ENCODE measurements around the gene TMCO2.

The TMCO2 gene

DNA sequence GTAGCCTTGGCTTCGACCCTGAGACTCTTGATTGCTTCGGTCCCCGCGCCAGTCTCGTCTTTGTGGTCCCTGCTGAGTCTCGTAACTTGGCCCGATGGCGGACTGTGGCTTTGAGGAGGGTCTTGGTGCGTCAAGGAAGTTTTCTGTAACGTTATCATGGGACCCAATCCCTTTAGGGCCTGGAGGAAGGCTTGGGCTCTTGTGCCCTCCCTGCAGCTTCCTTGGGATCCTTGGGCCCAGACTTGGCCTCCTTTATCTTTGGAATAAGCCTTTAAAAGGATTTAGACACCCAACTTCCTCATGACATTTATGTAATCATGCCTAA, 10.7 kb downstream of the TMCO2 start:
- DNase-seq = no peak

DNA sequence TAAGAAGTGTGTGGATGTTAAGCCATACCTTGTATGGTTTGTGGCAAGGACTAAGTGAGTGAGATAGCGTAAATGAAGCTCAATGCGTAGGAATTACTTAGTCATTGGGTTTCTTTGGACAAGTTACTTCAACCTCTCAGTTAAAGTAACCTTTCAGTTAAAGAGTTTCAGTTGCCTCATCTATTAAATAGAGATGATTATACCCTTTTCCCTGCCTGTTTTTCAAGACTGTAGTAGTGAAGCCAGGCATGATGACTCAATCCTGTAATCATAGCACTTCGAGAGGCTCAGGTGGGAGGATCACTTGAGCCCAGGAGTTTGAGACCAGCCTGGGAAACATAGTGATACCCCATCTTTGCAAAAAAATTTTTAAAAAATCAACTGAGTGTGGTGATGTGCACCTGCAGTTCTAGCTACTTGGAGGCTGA, 16.6 kb downstream of the TMCO2 start:
- DNase-seq = no peak

DNA sequence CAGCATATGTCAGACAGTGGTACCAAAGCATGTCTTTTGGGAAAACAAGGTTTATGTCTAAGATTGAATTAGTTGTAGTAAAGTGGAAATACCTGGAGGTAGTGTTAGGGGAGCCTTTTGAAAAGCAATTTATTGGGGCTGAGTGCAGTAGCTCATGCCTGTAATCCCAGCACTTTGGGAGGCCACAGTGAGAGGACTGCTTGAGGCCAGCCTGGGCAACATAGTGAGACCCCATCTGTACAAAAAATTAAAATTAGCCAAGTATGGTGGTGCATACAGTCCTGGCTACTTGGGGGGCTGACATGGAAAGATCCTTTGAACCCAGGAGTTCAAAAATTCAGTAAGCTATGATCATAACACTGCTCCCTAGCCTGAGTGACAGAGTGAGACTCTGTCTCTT, 17.6 kb downstream of the TMCO2 start:
- no peak for DNase-seq

DNA sequence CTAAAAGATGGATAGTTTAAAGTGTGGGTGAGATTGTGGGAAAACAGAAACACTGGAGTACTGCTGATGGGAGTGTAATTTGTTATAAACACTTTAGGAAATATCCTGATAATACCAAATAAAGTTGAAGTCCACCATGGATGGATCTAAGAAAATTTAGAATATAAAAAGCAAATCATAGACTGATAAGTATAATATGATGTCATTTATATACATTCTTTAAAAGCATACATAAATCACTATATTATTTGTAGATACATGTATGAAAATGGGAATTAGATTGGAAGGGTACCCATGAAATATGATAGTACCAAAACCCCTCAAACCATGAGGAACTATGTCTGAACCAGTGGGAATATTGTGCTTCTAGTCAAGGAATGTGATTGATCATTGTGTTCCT, 18.2 kb downstream of the TMCO2 start:
- DNase-seq = no peak

DNA sequence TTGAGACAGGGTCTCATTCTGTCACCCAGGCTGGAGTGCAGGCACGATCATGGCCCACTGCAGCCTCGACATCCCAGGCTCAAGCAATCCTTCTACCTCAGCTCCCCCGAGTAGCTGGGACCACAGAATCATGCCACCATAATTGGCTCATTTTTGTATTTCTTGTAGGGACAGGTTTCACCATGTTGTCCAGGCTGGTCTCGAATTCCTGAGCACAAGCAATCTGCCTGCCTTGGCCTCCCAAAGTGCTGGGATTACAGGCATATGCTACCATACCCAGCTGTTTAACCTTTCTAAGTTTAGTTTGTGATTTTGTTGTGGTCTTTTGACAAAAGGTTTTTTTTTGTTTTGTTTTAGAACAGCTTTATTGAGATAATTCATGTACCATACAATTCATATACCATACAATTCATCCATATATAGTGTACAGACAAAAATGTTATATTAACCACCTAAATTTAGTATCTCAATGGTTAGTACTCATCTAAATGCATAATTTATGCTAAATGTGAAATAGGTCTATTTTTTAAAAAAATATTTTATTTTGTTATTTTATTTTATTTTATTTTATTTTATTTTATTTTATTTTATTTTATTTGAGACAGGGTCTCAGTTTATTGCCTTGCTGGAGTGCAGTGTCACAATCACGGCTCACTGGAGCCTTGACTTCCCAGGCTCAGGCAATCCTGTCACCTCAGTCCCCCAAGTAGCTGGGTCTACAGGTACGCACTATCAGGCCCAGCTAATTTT, 19.2 kb downstream of the TMCO2 start:
- DNase-seq = no peak

DNA sequence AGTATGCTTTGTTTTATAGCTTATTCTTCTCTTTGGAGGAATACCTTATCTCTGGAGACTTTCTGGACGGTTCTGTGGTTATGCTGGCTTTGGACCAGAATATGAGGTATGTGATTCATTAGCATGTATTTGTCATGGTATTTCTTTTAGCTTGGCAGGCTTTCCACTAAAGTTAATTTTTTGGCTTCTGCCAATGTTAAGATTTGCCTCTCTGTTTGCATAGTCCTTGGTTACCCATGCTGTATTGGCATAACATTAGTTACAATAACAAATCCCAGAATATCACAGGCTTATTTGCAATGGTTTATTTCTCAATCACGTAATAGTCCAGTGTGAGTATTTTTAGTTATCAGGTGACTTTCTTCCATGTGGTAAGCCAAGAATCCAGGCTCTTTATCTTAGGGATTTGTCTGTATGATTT, 20.0 kb downstream of the TMCO2 start:
- no peak for DNase-seq

DNA sequence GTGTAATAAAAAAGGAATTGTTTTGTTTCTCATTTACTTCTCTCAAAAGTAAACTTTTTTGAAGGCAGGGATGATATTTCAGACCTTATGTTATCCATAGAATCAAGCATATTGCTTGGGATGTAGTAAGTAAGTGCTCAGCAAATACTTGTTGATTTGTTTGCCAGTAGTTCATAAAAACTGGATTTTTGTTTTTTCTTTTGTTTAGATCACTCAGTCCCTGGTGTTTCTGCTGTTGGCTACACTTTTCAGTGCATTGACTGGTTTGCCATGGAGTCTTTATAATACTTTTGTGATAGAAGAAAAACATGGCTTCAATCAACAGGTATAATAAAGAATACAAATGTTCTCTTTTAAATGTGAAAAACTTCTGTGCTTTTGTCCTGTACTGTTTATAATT, 20.5 kb downstream of the TMCO2 start:
- DNase-seq = no peak

DNA sequence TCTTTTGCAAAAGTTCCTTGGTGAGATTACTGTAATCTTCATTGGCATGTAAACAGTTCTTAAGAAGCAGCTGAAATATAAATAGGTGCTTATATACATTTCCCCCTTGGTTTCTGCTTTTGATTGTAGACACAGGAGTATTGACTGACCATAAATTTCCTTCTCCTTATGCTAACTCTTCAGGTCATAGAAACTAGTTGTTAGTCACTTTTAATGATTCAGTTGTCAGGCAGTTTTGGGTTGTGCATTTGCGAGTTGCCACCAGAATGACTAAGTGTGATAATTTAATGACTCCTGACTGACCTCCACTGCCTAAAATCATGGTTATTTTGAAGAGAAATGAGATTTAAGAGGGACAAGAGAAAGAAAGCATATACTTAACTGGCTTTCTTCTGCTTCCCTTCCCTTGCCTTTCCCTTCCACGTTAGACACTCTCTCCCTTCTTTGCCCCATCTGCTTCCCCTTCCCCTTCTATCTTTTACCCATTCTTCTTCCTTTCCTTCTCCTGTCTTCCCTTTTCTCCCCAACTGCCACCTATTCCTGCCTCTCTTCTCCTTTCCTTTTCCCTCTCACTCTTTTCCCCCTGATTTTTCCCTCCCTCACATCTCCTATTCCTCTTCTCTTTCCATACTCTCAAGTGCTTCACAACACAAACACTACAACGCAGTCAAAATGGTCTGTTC, 22.6 kb downstream of the TMCO2 start:
- DNase-seq = no peak

DNA sequence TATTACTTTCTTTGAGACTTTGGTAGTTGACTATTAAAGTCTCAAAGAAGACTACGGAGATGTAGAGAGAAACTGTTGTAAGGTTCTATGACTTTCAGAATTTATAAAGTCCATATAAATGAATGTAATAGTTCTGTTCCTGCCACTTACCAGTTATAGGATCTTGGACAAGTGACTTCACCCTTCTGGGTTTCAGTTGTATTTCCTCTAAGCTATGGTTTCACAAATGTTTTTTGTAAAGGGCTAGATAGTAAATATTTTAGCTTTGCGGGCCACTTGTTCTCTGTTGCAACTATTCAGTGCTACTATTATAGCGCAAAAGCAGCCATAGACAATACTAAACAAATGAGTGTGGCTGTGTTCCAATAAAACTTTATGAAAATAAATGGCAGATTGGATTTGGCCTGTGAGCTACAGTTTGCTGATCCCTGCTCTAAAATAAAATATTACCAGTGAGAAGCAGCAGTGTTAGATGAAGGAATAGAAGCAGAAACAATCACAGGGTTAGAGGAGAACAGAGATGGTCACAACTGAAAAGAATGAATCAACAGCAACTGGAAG, 25.0 kb downstream of the TMCO2 start:
- DNase-seq = no peak

DNA sequence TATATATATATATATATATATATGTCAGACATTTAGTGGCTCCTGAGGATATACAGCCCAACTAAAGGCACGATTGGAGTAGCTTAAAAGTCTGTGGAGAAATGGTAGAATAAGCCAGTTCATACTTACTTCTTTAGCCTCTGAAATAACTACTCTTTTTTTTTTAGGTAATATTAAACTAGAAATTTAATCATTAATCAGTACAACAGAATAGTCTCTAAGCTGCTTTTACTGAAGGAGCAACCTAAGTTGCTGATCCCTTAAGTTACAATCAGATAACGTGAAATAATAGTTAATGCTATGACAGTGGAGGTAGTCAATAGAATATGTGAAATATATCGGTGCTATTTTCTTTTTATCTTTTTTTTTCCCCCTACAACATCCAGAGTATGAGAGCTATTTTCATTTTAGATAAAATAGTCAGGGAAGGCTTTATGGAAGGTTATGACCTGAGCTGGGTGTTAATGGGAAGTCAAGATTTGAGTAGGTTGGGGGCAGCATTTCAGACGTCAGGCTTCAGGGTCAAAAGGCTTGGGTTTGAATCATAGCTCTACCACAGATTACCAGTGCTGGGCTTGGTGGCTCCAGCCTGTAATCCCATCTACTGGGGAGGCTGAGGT, 25.9 kb downstream of the TMCO2 start:
- DNase-seq = no peak

DNA sequence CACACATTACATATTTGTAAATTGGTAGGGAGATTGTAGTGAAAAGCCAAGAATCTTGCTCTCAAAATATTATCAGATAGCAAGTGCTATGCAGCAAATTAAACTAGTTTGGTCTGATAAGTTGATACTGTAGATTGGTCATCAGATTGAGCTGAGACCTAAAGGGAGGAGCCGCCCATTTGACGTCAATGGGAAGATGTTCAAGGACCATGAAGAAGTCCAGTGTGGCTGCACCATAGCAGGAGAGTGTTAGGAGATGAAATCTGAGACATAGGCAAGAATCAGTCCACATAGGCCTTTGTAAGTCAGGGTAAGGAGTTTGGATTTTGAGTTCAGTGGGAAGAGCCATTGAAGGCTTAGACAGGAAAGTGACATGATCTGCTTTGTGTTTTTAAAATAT, 26.6 kb downstream of the TMCO2 start:
- no peak for DNase-seq

DNA sequence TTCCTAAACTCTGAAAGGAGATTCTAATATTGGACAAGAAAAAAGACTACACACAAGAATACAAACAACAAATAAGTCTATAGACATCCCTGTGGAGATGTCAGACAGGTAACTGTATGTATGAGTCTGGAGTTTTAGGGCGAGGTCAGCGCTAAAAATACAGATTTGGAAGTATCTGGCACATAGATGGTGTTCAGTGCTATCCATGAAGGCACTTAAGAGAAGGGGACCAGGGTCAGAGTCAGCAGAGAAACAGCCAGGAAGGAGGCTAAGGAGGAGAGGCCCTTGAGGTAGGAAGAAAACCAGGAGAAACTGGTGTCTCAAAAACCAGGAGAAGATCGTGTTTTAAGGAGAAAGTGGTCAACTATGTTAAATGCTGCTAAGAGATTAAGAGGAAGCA, 28.4 kb downstream of the TMCO2 start:
- no peak for DNase-seq

DNA sequence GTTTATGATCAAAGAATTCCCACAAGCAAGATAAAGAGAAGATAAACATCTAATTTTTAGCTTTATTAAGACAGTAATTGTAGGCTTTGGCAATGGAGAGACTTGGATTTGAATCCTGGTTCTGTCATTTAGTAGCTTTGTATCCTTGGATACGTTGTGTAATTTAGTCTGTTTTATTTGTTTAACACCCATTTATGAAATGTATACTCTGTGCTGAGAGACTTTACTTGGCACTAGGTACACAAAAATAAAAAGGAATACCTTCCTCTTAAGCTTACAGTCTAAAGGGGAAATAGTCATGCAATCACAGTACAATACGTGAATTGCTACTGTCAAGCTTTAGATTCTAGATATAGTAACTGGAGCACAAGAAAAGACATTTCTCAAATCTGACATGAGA, 34.1 kb downstream of the TMCO2 start:
- DNase-seq = no peak

DNA sequence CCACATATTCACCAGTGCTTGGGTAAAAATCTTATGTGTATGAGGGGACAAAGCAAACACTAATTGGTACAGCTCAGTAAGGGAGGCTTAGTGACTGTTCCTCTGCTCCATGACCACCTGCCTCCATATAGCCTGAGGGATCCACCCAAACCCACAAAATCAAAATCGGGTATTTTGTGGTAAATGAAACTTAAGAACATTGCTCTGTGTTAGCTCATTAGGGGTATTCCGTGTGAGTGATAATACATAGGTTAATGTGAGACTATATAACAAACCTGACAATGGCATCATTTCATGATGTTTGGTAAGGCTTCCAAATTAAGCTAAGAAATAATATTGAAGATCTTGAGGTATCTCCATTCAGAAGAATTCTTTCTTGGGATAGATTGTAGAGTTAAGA, 43.6 kb downstream of the TMCO2 start:
- no peak for DNase-seq

DNA sequence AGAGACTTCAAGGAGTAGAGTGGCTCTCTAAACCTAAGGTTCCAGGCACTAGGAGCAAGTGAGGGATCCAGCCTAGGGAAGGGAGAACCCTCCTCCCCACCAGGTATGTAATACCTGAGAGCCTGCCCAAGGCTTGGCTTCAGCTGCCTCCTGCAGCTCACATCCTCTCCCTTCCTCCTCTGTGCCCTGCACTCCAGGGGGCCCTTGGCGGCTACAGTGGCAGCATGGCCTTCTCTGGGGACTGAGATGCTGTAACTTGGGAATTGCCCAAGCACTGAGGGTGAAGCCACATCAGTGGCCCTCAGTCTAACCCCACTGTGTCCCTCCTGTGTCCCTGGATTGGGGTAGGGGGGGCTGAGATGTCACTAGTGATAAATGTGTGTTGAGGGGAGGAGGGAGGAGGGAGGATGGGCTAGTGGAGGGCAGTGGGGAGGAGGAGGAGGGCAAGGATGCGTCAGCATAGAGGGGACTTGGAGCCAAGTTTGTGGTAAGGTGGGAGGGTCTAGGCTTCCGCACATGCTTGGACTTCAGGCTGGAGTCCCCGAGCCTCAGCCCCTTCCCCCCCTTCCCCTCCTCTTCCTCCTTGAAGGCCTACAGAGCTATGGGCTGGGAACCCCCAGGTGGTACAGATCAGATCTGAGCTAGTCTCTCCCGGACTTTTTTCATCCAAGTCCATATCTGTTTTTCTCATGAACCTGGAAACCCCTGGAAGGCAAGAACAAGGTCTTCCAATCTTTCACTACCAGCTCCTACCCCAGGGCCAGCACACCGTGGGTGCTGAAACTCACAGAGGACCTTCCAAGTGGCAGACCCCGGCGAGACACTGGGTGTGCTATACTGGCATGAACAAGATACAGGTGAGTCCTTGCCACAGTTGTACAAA, 51.9 kb downstream of the TMCO2 start:
- no peak for DNase-seq

DNA sequence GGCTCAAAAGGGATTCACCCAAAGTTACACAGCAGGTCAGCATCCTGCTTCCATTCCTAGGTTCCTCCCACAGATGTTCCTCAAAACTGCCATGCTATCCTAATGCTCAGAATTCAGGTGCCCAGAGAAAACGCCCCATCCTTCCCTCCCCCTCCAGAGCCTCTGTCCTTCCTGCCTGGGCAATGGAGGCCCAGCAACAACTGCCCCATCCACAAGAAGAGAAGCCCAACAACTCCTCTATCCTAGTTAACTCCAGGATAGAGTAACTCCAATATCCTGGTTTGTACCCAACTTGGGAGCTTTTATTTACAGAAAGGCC, 52.5 kb downstream of the TMCO2 start:
- no peak for DNase-seq

DNA sequence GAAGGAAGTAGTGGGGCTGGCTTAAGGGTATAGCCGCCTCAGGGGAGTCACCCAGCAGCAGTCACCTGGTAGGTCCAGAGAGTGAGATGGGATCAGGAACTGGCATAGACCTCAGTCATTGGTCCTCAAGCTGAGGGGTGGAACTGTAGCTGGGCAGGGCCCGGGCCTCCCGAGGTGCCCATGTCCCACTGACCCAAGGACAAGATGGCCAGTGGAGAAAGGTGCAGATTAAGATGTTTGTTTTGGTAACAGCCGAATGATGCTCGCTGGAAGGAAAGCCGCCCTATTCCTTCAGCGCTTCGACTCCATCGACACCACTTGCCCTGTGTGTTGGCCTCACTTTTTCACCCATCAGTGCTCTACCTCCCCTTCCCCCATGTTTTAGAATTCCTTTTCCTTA, 52.9 kb downstream of the TMCO2 start:
- no peak for DNase-seq

DNA sequence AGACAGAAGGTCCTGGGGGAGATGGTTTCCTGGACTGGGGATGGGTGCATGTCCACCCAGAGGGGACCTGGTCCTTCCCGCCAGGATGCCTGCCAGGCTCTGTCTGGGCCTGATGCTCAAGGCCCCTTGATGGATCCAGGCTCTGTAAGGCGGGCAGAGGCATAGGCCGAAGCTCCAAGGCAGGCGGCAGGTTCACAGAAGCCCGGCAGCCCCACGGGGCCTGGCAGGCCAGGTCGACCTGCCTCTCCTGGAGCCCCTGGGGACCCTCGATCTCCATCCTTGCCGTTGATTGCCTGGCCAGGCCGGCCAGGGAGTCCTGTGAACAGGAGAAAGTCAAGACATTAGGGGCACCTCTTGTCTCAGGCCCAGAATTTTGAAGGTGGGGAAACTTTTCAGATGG, 53.3 kb downstream of the TMCO2 start:
- no peak for DNase-seq

Measured in CD4-positive, alpha-beta T cell treated with Interleukin-12 subunit alpha and Interleukin-12 subunit beta, for 1 hour (primary cell).